Measurements from ENCODE around the gene HABP4.

The HABP4 gene

GRCh38 chr9:96476013-96476412, 26.0 kb downstream of the HABP4 start:
- DNase-seq, result no peak

- no peak for DNase-seq
These were observed 26.6 kb downstream of the HABP4 start for GRCh38 chr9:96476591-96476990.

GRCh38 chr9:96478829-96479371, 28.9 kb downstream of the HABP4 start:
- DNase-seq, result no peak

- DNase-seq, result no peak
These were observed 30.8 kb downstream of the HABP4 start for GRCh38 chr9:96480736-96481135.

GRCh38 chr9:96482476-96482875, 32.5 kb downstream of the HABP4 start:
- no peak for DNase-seq

GRCh38 chr9:96483197-96483596, 33.2 kb downstream of the HABP4 start:
- no peak for DNase-seq

- no peak for DNase-seq
These were observed 33.9 kb downstream of the HABP4 start for GRCh38 chr9:96483733-96484390.

- no peak for DNase-seq
These were observed 34.6 kb downstream of the HABP4 start for GRCh38 chr9:96484521-96484931.

GRCh38 chr9:96485280-96485679, 35.3 kb downstream of the HABP4 start:
- no peak for DNase-seq

GRCh38 chr9:96486386-96487028, 36.5 kb downstream of the HABP4 start:
- peak in 10 of 58 donors; percentile 12 to 45 (median 21) for DNase-seq

GRCh38 chr9:96487029-96487396, 37.0 kb downstream of the HABP4 start:
- no peak for DNase-seq

- peak in 4 of 58 donors; percentile 15 to 74 (median 26) for DNase-seq
These were observed 38.0 kb downstream of the HABP4 start for GRCh38 chr9:96487949-96488348.

GRCh38 chr9:96489482-96489979, 39.6 kb downstream of the HABP4 start:
- DNase-seq, result no peak

- no peak for DNase-seq
These were observed 40.6 kb downstream of the HABP4 start for GRCh38 chr9:96490534-96491078.

GRCh38 chr9:96491079-96491879, 41.3 kb downstream of the HABP4 start:
- no peak for DNase-seq

- no peak for DNase-seq
These were observed 42.0 kb downstream of the HABP4 start for GRCh38 chr9:96491880-96492525.

GRCh38 chr9:96492993-96493531, 43.1 kb downstream of the HABP4 start:
- DNase-seq, result no peak

- no peak for DNase-seq
These were observed 43.8 kb downstream of the HABP4 start for GRCh38 chr9:96493757-96494156.

- no peak for DNase-seq
These were observed 44.3 kb downstream of the HABP4 start for GRCh38 chr9:96494215-96494800.

GRCh38 chr9:96495341-96495740, 45.4 kb downstream of the HABP4 start:
- DNase-seq, result no peak
